DOHH2 (cell line): ENCODE data around the gene TMEM141.

Experiments used
- H3F3A ChIP-seq: fragments of 200-600 bp; sonication (generic), shearing (Covaris generic); 2 replicates; pipeline ENCODE4 v1.6.0; 2016; ENCODE audit warnings: antibody characterized with exemption, mild to moderate bottlenecking; ENCODE audit not compliant: control insufficient read depth, insufficient read depth
- H3K27ac ChIP-seq: fragments of 200-600 bp; sonication (generic); 2 replicates; pipeline ENCODE4 v1.5.1; 2014; ENCODE audit warnings: low read depth, mild to moderate bottlenecking, low read length, moderate library complexity
- H3K27me3 ChIP-seq: fragments of 200-600 bp; sonication (generic); 2 replicates; pipeline ENCODE4 v1.6.1; 2014; ENCODE audit warnings: mild to moderate bottlenecking, low read length, mixed read lengths; ENCODE audit not compliant: control insufficient read depth
- H3K36me3 ChIP-seq: fragments of 200-600 bp; sonication (generic); 2 replicates; pipeline ENCODE4 v1.6.1; 2014; ENCODE audit warnings: mild to moderate bottlenecking, low read length, moderate library complexity, mixed read lengths; ENCODE audit not compliant: control insufficient read depth
- H3K4me1 ChIP-seq: fragments of 200-600 bp; sonication (generic); 2 replicates; pipeline ENCODE4 v1.6.1; 2014; ENCODE audit warnings: mild to moderate bottlenecking, low read length, mixed read lengths; ENCODE audit not compliant: control insufficient read depth
- H3K4me2 ChIP-seq: fragments of 200-600 bp; sonication (generic); 2 replicates; pipeline ENCODE4 v1.6.0; 2014; ENCODE audit warnings: mild to moderate bottlenecking, low read length, moderate library complexity
- H3K4me3 ChIP-seq: fragments of 200-600 bp; sonication (generic); 2 replicates; pipeline ENCODE4 v1.5.1; 2014; ENCODE audit warnings: mild to moderate bottlenecking, low read length, mixed read lengths
- H3K79me2 ChIP-seq: fragments of 200-600 bp; sonication (generic); 2 replicates; pipeline ENCODE4 v1.6.1; 2014; ENCODE audit warnings: mild to moderate bottlenecking, low read length, mixed read lengths; ENCODE audit not compliant: control insufficient read depth
- H3K9me2 ChIP-seq: fragments of 200-600 bp; sonication (generic); replicated peaks from 2 replicates; pipeline ENCODE4 v1.6.1; 2014; ENCODE audit warnings: mild to moderate bottlenecking, low read length, mixed read lengths; ENCODE audit not compliant: control insufficient read depth
- H3K9me3 ChIP-seq: fragments of 200-600 bp; sonication (generic); 2 replicates; pipeline ENCODE4 v1.6.1; 2014; ENCODE audit warnings: antibody characterized with exemption, low read length, mixed read lengths; ENCODE audit not compliant: control insufficient read depth, insufficient read depth
- H4K20me1 ChIP-seq: fragments of 200-600 bp; sonication (generic); 2 replicates; pipeline ENCODE4 v1.6.0; 2014; ENCODE audit warnings: low read depth, mild to moderate bottlenecking, antibody characterized with exemption, low read length, moderate library complexity; ENCODE audit not compliant: control insufficient read depth, insufficient read depth
- EZH2phosphoT487 ChIP-seq: fragments of 200-600 bp; sonication (generic); IDR thresholded peaks from 2 replicates; pipeline ENCODE4 v1.6.1; 2017; ENCODE audit warnings: borderline replicate concordance, mild to moderate bottlenecking, antibody characterized with exemption, low read length, moderate library complexity, mixed read lengths
- TF ChIP-seq, protein P1 (sequence below): fragments of 200-600 bp; sonication (generic); IDR thresholded peaks from one replicate; pipeline ENCODE4 v1.5.1; 2014; ENCODE audit warnings: antibody characterized with exemption, mild to moderate bottlenecking, low read depth, low read length; ENCODE audit not compliant: poor library complexity, severe bottlenecking

The TMEM141 gene

DNA sequence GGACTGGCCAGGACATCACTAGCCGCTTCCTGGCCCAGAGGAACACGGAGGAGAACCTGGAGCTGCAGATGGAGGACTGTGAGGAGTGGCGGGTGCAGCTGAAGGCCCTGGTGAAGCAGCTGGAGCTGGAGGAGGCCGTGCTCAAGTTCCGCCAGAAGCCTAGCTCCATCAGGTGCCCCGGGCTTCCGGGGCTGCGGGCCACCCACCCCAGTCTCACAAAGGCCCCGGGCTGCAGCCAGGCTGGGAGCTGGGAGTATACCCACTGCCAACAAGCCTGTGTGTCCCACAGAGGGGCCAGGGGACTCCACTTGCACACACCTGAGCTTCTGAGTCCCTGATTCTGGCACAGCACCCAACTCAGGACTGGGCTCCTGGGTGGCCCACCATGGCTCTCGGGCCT lies 14.9 kb downstream of the TMEM141 start:
- Histone ChIP-seq H3F3A (no peaks in the 10 kb centered on the region), H3K79me2 (peaks cover 44% of the 10 kb centered on the region), H3K27ac (no peak overlapping the region), H3K9me2 (no peaks in the 10 kb centered on the region), H3K9me3 (no peaks in the 10 kb centered on the region), H3K4me3 (no peak overlapping the region), H3K4me2 (0 out of 2 replicates have a peak overlapping the region, but pooled peaks have one; percentile 92), H3K36me3 (peaks cover 46% of the 10 kb centered on the region), H4K20me1 (peaks cover 8% of the 10 kb centered on the region), H3K4me1 (peaks cover 36% of the 10 kb centered on the region), H3K27me3 (peaks cover 10% of the 10 kb centered on the region)
- no peak for TF ChIP-seq EZH2phosphoT487
- TF ChIP-seq, protein P1, sequence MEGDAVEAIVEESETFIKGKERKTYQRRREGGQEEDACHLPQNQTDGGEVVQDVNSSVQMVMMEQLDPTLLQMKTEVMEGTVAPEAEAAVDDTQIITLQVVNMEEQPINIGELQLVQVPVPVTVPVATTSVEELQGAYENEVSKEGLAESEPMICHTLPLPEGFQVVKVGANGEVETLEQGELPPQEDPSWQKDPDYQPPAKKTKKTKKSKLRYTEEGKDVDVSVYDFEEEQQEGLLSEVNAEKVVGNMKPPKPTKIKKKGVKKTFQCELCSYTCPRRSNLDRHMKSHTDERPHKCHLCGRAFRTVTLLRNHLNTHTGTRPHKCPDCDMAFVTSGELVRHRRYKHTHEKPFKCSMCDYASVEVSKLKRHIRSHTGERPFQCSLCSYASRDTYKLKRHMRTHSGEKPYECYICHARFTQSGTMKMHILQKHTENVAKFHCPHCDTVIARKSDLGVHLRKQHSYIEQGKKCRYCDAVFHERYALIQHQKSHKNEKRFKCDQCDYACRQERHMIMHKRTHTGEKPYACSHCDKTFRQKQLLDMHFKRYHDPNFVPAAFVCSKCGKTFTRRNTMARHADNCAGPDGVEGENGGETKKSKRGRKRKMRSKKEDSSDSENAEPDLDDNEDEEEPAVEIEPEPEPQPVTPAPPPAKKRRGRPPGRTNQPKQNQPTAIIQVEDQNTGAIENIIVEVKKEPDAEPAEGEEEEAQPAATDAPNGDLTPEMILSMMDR = no peak

DNA sequence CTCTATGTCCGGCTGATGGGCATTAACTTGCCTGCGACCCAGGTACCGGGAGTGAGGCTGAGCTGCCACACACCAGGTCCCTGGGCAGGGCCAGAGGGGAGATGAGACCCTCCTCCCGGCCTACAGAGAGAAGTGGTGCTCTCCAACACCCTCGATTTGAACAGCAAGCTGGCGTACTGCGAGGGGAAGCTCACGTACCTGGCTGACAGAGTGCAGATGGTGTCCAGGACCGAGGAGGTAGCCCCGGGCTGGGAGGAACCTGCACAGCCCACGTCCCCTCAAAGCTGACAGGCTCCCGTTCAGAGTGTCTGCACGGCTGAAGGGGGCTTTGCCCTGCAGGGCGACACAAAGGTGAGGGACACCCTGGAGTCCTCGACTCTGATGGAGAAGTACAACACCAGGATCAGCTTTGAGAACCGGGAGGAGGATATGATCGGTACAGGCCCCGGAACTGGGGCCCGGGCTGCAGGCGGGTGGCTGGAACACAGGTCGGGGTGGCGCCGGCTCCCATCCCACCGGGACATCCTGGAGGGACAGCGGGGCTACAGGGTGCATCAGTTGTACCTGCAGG lies 15.6 kb downstream of the TMEM141 start:
- TF ChIP-seq, protein P1 = no peak
- TF ChIP-seq EZH2phosphoT487 = no peak
- H3K27me3 ChIP-seq = peaks cover 7% of the 10 kb centered on the region; the same call in 1 of the 2 replicates
- peaks cover 51% of the 10 kb centered on the region for H3K36me3 ChIP-seq
- H3K4me1 ChIP-seq = peaks cover 29% of the 10 kb centered on the region
- H3K27ac ChIP-seq = no peak overlapping the region
- peak overlapping the region; percentile 92 for H3K4me2 ChIP-seq
- peak overlapping the region; percentile 88 for H3K4me3 ChIP-seq
- H3K9me2 ChIP-seq = no peaks in the 10 kb centered on the region
- H3K79me2 ChIP-seq = peaks cover 51% of the 10 kb centered on the region
- H3K9me3 ChIP-seq = no peaks in the 10 kb centered on the region
- H3F3A ChIP-seq = no peaks in the 10 kb centered on the region
- H4K20me1 ChIP-seq = peaks cover 8% of the 10 kb centered on the region

DNA sequence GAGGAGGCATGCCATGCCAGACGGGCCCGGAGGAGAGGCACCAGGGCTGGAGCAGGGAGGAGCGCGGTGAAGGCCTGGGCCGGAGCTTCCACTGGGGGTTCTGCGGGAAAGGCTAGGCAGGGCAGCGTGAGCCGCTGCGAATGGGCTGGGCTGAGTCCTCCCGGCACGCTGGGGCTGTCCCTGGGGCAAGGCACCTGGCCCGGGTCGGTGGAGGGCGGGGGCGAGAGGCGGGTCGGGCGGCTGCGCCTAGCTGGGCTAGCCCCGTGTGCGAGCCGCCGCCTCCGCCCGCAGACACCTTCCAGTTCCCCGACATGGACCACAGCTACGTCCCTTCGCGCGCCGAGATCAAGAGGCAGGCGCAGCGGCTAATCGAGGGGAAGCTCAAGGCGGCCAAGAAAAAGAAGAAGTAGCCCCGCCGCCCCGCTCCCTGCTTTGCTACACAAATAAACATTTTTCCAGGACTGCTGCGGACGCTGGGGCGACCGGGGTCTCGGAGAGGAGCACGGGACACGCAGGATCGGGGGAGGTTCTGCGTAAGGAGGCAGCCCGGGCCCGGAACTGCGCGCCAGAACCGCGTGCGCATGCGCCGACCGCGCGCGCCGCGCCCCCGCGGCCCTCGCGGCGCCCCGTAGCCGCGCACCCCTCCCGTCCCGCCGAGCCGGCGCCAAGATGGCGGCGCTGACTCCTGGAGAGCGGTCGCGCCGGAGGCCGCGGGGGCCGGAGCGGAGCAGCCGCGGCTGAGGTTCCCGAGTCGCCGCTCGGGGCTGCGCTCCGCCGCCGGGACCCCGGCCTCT lies 16.3 kb downstream of the TMEM141 start, which contains the start of gene RABL6:
TSS of gene RABL6 (plus strand) at position 668 of the 794 bp plus-strand sequence. CDS start 249 bp downstream, outside the sequence.
- H3K9me3 ChIP-seq = no peaks in the 10 kb centered on the region
- H3F3A ChIP-seq = no peaks in the 10 kb centered on the region
- no peaks in the 10 kb centered on the region for H3K9me2 ChIP-seq
- H3K36me3 ChIP-seq = peaks cover 57% of the 10 kb centered on the region
- peaks cover 8% of the 10 kb centered on the region for H4K20me1 ChIP-seq
- no peaks in the 10 kb centered on the region; the same call in 1 of the 2 replicates for H3K27me3 ChIP-seq
- peaks cover 28% of the 10 kb centered on the region for H3K4me1 ChIP-seq
- peak within 1 kb of the TSS; percentile 92 for H3K4me2 ChIP-seq
- peak within 1 kb of the TSS; percentile 88 for H3K4me3 ChIP-seq
- no peak for TF ChIP-seq EZH2phosphoT487
- TF ChIP-seq, protein P1 = no peak
- peak within 1 kb of the TSS; percentile 57 for H3K27ac ChIP-seq
- peaks cover 59% of the 10 kb centered on the region for H3K79me2 ChIP-seq
